H1 (cell line): ENCODE results near the gene SMTNL2. TPM values are rescaled to one million over a fixed set of nuclear protein-coding genes. Genes with fewer than 3 reads are reported as not detected.

ENCODE experiments used
- RFX5 ChIP-seq: IDR thresholded peaks from 2 replicates; pipeline ENCODE4 v1.6.1; 2011; ENCODE audit warnings: low read depth, low read length, improper control_type of control experiment, borderline replicate concordance
- polyA plus RNA-seq, 7 experiments: library from polyadenylated mRNA; depleted of rRNA in 3 of 7; stranded (reverse) in 5 of 7; unstranded in 2 of 7; fragments of >200 nt in 5 of 7; fragments of 200-250 nt in 2 of 7; gene quantifications; 1 replicate in 5 of 7; 2 replicates in 1 of 7; 4 replicates in 1 of 7; pipeline versions ENCODE4 v1.2.1 to v1.2.3, GENCODE V29; 2011 to 2013; ENCODE audit warnings: missing spikeins in 2 of 7, mixed read lengths in 2 of 7
- total RNA-seq: library from RNA; stranded (reverse); fragmentation: NEBNext Ultra II Directional; extraction: Animal tissue kit (Norgen Biotek cat#: 25700); gene quantifications from 2 replicates; pipeline ENCODE4 v1.2.1, GENCODE V29; 2021

The SMTNL2 gene
- total and polyA plus RNA-seq, 2 of the 8 experiments (the other 6 are each of a cell fraction or from before 2014, with no cell fraction given) = 3.6 to 4.5 TPM

GRCh38 chr17:4555873-4556759 lies 28.2 kb upstream of the SMTNL2 start (continued):
- no peak for TF ChIP-seq RFX5
